ENCODE measurements around the gene PHC3. TPM values are rescaled to one million over a fixed set of nuclear protein-coding genes. Genes with fewer than 3 reads are reported as not detected.

PHC3 gene
- total and polyA plus RNA-seq, 2 donors (not counting 1 experiment from before 2014, with no cell fraction given), result 36.0 to 63.2 TPM

DNA sequence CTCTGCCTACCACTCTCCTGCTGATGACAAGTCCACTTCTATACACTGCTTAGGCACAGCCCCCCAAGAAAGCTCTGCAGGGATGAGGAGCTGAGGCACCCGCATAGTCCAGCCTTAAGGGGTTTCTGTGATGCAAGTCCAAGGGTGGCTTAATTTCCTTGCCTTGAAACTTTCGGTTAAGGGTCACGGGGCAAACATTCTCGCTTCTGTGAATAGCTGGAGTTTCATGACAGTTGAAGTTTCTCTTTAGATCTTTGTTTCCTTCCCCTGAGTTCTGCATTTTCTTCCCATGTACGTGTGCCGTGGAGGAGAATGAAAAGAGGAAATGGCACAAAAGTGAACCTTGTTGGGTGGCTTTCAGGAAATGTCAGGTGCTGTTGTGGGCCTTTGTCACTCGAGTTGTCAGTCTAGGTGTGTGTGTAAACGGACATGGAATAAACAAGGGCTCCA is 136.7 kb downstream of the PHC3 start:
- Histone ChIP-seq H3K27me3 (ENCODE audit: control insufficient read depth, insufficient read depth, low read length) (peaks cover 8% of the 10 kb centered on the region), H3K9me3 (ENCODE audit: control insufficient read depth, insufficient read depth, low read depth, low read length) (no peaks in the 10 kb centered on the region), H4K20me1 (ENCODE audit: control insufficient read depth, extremely low read depth, insufficient read depth, low read length) (no peaks in the 10 kb centered on the region), H3K36me3 (ENCODE audit: control insufficient read depth, insufficient read depth, low read length) (no peaks in the 10 kb centered on the region), H3K4me2 (ENCODE audit: extremely low read depth, insufficient read depth, low read length) (no peak overlapping the region), H3K4me3 (replicated peaks in 1 of 4; ENCODE audit: control extremely low read depth in 1 of 4, insufficient read depth in 1 of 4, low read depth in 3 of 4, low read length in 4 of 4) (no peak overlapping the region), H3K79me2 (ENCODE audit: control insufficient read depth, insufficient read depth, low read length) (no peaks in the 10 kb centered on the region), H2AFZ (ENCODE audit: low read length) (no peak overlapping the region), H3K4me1 (ENCODE audit: control insufficient read depth, extremely low read depth, insufficient read depth, low read length) (peaks cover 6% of the 10 kb centered on the region), H3K27ac (ENCODE audit: insufficient read depth, low read length) (no peak overlapping the region), H3K9ac (ENCODE audit: insufficient read depth, low read length) (no peak overlapping the region)
- DNase-seq (ENCODE audit: low read depth in 2 of 2), result no peak
- TF ChIP-seq EZH2 (IDR thresholded peaks at IDR 0.05; ENCODE audit: low read length, missing control alignments), result no peak
- TF ChIP-seq, protein P1, sequence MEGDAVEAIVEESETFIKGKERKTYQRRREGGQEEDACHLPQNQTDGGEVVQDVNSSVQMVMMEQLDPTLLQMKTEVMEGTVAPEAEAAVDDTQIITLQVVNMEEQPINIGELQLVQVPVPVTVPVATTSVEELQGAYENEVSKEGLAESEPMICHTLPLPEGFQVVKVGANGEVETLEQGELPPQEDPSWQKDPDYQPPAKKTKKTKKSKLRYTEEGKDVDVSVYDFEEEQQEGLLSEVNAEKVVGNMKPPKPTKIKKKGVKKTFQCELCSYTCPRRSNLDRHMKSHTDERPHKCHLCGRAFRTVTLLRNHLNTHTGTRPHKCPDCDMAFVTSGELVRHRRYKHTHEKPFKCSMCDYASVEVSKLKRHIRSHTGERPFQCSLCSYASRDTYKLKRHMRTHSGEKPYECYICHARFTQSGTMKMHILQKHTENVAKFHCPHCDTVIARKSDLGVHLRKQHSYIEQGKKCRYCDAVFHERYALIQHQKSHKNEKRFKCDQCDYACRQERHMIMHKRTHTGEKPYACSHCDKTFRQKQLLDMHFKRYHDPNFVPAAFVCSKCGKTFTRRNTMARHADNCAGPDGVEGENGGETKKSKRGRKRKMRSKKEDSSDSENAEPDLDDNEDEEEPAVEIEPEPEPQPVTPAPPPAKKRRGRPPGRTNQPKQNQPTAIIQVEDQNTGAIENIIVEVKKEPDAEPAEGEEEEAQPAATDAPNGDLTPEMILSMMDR (conservative IDR thresholded peaks at IDR 0.05 in 1 of 2, IDR thresholded peaks at IDR 0.05 in 1 of 2; ENCODE audit: low read depth in 1 of 2, low read length in 2 of 2), result no peak

DNA sequence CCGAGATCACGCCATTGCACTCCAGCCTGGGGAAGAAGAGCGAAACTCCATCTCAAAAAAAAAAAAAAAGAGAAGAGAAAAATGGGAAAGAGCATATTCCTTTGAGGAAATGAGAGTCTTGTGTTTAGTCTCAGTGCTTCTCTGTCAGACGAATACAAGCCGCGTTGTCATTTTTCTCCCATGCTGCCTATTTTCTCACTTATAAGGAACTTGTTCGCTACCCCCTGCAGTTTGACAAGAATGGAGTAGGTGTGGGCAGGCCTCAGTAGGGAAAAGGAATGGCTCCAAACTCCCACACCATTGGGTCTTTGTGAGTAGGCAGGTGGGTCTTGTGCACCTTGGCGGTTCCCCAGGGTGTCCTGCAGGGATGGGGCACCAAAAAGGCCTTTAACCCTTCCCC is 137.3 kb downstream of the PHC3 start:
- no peak for DNase-seq (ENCODE audit: low read depth in 2 of 2)
- no peak overlapping the region for H3K4me3 ChIP-seq (replicated peaks in 1 of 4; ENCODE audit: control extremely low read depth in 1 of 4, insufficient read depth in 1 of 4, low read depth in 3 of 4, low read length in 4 of 4)
- no peak overlapping the region for H2AFZ ChIP-seq (ENCODE audit: low read length)
- H3K4me2 ChIP-seq (ENCODE audit: extremely low read depth, insufficient read depth, low read length), result no peak overlapping the region
- no peaks in the 10 kb centered on the region for H3K36me3 ChIP-seq (ENCODE audit: control insufficient read depth, insufficient read depth, low read length)
- no peak for TF ChIP-seq EZH2 (IDR thresholded peaks at IDR 0.05; ENCODE audit: low read length, missing control alignments)
- TF ChIP-seq, protein P1 (conservative IDR thresholded peaks at IDR 0.05 in 1 of 2, IDR thresholded peaks at IDR 0.05 in 1 of 2; ENCODE audit: low read depth in 1 of 2, low read length in 2 of 2), result no peak
- H3K27me3 ChIP-seq (ENCODE audit: control insufficient read depth, insufficient read depth, low read length), result peaks cover 9% of the 10 kb centered on the region
- no peak overlapping the region for H3K27ac ChIP-seq (ENCODE audit: insufficient read depth, low read length)
- no peak overlapping the region for H3K9ac ChIP-seq (ENCODE audit: insufficient read depth, low read length)
- H3K79me2 ChIP-seq (ENCODE audit: control insufficient read depth, insufficient read depth, low read length), result no peaks in the 10 kb centered on the region
- no peaks in the 10 kb centered on the region for H3K9me3 ChIP-seq (ENCODE audit: control insufficient read depth, insufficient read depth, low read depth, low read length)
- no peaks in the 10 kb centered on the region for H4K20me1 ChIP-seq (ENCODE audit: control insufficient read depth, extremely low read depth, insufficient read depth, low read length)
- H3K4me1 ChIP-seq (ENCODE audit: control insufficient read depth, extremely low read depth, insufficient read depth, low read length), result peaks cover under 1% of the 10 kb centered on the region

DNA sequence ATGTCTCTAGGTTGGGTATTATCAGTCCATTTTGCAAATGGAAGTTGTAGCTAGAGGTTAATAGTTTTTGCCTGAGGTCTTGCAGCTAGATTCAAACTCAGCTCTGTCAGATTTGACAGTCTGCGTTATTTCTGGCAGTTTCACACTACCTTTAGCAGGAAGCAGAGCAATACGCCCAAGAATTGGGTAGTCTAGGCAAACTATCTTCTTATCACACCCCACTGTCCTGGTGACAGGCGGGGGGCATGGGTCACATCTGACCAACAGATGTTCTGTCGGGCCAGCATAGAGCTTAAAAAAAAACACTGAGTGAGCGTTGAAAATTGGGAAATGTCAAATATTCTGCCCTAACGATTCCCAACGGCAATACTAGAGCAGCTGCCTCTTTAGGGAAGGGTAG is 138.0 kb downstream of the PHC3 start:
- no peaks in the 10 kb centered on the region for H3K36me3 ChIP-seq (ENCODE audit: control insufficient read depth, insufficient read depth, low read length)
- DNase-seq (ENCODE audit: low read depth in 2 of 2), result no peak

More for the DNA sequence above, 138.0 kb downstream of the PHC3 start:
- no peak overlapping the region for H3K4me3 ChIP-seq (replicated peaks in 1 of 4; ENCODE audit: control extremely low read depth in 1 of 4, insufficient read depth in 1 of 4, low read depth in 3 of 4, low read length in 4 of 4)
- H3K27ac ChIP-seq (ENCODE audit: insufficient read depth, low read length), result no peak overlapping the region
- H2AFZ ChIP-seq (ENCODE audit: low read length), result no peak overlapping the region
- no peaks in the 10 kb centered on the region for H4K20me1 ChIP-seq (ENCODE audit: control insufficient read depth, extremely low read depth, insufficient read depth, low read length)
- TF ChIP-seq, protein P1 (conservative IDR thresholded peaks at IDR 0.05 in 1 of 2, IDR thresholded peaks at IDR 0.05 in 1 of 2; ENCODE audit: low read depth in 1 of 2, low read length in 2 of 2), result no peak
- no peak for TF ChIP-seq EZH2 (IDR thresholded peaks at IDR 0.05; ENCODE audit: low read length, missing control alignments)
- H3K9ac ChIP-seq (ENCODE audit: insufficient read depth, low read length), result no peak overlapping the region
- no peaks in the 10 kb centered on the region for H3K4me1 ChIP-seq (ENCODE audit: control insufficient read depth, extremely low read depth, insufficient read depth, low read length)
- H3K4me2 ChIP-seq (ENCODE audit: extremely low read depth, insufficient read depth, low read length), result no peak overlapping the region
- peaks cover 17% of the 10 kb centered on the region for H3K27me3 ChIP-seq (ENCODE audit: control insufficient read depth, insufficient read depth, low read length)
- no peaks in the 10 kb centered on the region for H3K9me3 ChIP-seq (ENCODE audit: control insufficient read depth, insufficient read depth, low read depth, low read length)
- no peaks in the 10 kb centered on the region for H3K79me2 ChIP-seq (ENCODE audit: control insufficient read depth, insufficient read depth, low read length)
